Heart left ventricle (tissue), 16 donors: Measurements from ENCODE around the gene SYDE1. TPM values are rescaled to one million over a fixed set of nuclear protein-coding genes. Genes with fewer than 3 reads are reported as not detected.

ENCODE experiments used
- ATAC-seq, 4 donors: fragments of 200-7000 bp; cut with Tn5 transposase; one replicate each; pipeline ENCODE4 v1.9.1; 2020 to 2022; ENCODE audit warnings: moderate library complexity in 4 of 4, mild to moderate bottlenecking in 3 of 4, moderate number of reproducible peaks in 1 of 4
- DNase-seq, 5 donors: peaks; one replicate each; pipeline ENCODE4 v3.0.0-alpha.2; 2020
- H3K27ac ChIP-seq, 12 donors: fragments of 200-600 bp; sonication (generic) in 4 of 12; one replicate each; pipeline versions ENCODE4 v1.5.0 to v1.8.0; 2016 to 2022; ENCODE audit warnings: mild to moderate bottlenecking in 2 of 12
- H3K27me3 ChIP-seq, 9 donors: fragments of 200-600 bp; sonication (generic) in 2 of 9; one replicate each; pipeline versions ENCODE4 v1.5.1 to v1.8.0; 2016 to 2022; ENCODE audit warnings: mild to moderate bottlenecking in 3 of 9
- H3K36me3 ChIP-seq, 9 donors: fragments of 200-600 bp; sonication (generic) in 2 of 9; one replicate each; pipeline versions ENCODE4 v1.5.0 to v1.8.0; 2018 to 2022; ENCODE audit warnings: mild to moderate bottlenecking in 2 of 9
- H3K4me1 ChIP-seq, 12 donors: fragments of 200-600 bp; sonication (generic) in 4 of 12; one replicate each; pipeline versions ENCODE4 v1.5.0 to v1.8.0; 2016 to 2022; ENCODE audit warnings: mild to moderate bottlenecking in 3 of 12
- H3K4me3 ChIP-seq, 12 donors: fragments of 200-600 bp; sonication (generic) in 4 of 12; one replicate each; pipeline versions ENCODE4 v1.5.0 to v1.8.0; 2017 to 2022; ENCODE audit warnings: mild to moderate bottlenecking in 9 of 12, moderate library complexity in 4 of 12
- H3K9me3 ChIP-seq, 12 donors: fragments of 200-600 bp; sonication (generic) in 4 of 12; one replicate each; pipeline versions ENCODE4 v1.5.0 to v1.8.0; 2016 to 2022; ENCODE audit warnings: mild to moderate bottlenecking in 1 of 12
- POLR2A ChIP-seq, 2 donors: fragments of 450-650 bp; IDR thresholded peaks; one replicate each; pipeline ENCODE4 v1.6.1; 2017; ENCODE audit warnings: antibody characterized with exemption in 2 of 2, mild to moderate bottlenecking in 2 of 2, moderate library complexity in 2 of 2
- WGBS, 4 donors: extraction: QIAGEN DNeasy Blood & Tissue Kit in 2 of 4; methylation state at CpG; one replicate each; pipeline versions ENCODE4 v1.1.5 to v1.1.7; 2013 to 2018; 5-methylcytosine and 5-hydroxymethylcytosine counted together
- intact Hi-C, 10 donors: fragments of 100-400 bp; cut with DNase I; formaldehyde crosslinking; loops; one replicate each; pipeline versions ENCODE4 v1.11.1 to v1.14.2; 2022
- polyA plus RNA-seq, 2 donors: library from polyadenylated mRNA; stranded (reverse); fragments of 200-250 nt; gene quantifications; one replicate each; pipeline ENCODE4 v1.2.3, GENCODE V29; 2013
- total RNA-seq, 9 donors: library from RNA; depleted of rRNA in 2 of 9; stranded (reverse); fragments of >200 nt in 2 of 9; fragmentation: NEBNext Ultra II Directional in 3 of 9; extraction: Animal tissue kit (Norgen Biotek cat#: 25700) in 3 of 9; gene quantifications; one replicate each; pipeline versions ENCODE4 v1.1.0 to v1.2.4, GENCODE V29; 2016 to 2023
- TF ChIP-seq, protein P1 (sequence below), 12 donors: fragments of 200-600 bp; sonication (generic) in 4 of 12; IDR thresholded peaks; one replicate each; pipeline versions ENCODE4 v1.5.0 to v1.8.0; 2018 to 2022; ENCODE audit warnings: antibody characterized with exemption in 12 of 12, mild to moderate bottlenecking in 5 of 12
- donor health status: ischemic (EF 13 %, LVEDD 7.1; RV severe dilation, severe dysfunction).
- donor health status: healthy with polysubstance abuse.
- donor health status: DM: no; HTN: yes; CAD: no.
- donor health status: DM: no; HTN: no; CAD: no.
- donor health status: ischemic (EF 25% LVEDD 6.9; RV normal size, moderate dysfunction).
- donor health status: ischemic (EF 25% LVEDD 5.7; RV mildly dilated, moderate dysfunction).
- donor health status: healthy.
- donor health status: DM: yes; HTN: yes; CAD: no.
- donor health status: ischemic (EF 35%, LVEDD 5.7; RV mildly dilated, moderate dysfunction).
- donor health status: nonischemic (EF 11% LVEDD 7.7; RV severe dilation, severe dysfunction).
- donor health status: DM: yes; HTN: yes; CAD: no.
- donor health status: PGD.
- donor health status: ischemic (EF 29% LVEDD 5.4; RV normal size, mild dysfunction).
- donor health status: nonischemic (EF 23%, LVEDD 6.1; RV moderate dilation, normal function).

Gene SYDE1
- total and polyA plus RNA-seq, 11 donors: 8.0 to 29.6 (median 14.5) TPM

DNA sequence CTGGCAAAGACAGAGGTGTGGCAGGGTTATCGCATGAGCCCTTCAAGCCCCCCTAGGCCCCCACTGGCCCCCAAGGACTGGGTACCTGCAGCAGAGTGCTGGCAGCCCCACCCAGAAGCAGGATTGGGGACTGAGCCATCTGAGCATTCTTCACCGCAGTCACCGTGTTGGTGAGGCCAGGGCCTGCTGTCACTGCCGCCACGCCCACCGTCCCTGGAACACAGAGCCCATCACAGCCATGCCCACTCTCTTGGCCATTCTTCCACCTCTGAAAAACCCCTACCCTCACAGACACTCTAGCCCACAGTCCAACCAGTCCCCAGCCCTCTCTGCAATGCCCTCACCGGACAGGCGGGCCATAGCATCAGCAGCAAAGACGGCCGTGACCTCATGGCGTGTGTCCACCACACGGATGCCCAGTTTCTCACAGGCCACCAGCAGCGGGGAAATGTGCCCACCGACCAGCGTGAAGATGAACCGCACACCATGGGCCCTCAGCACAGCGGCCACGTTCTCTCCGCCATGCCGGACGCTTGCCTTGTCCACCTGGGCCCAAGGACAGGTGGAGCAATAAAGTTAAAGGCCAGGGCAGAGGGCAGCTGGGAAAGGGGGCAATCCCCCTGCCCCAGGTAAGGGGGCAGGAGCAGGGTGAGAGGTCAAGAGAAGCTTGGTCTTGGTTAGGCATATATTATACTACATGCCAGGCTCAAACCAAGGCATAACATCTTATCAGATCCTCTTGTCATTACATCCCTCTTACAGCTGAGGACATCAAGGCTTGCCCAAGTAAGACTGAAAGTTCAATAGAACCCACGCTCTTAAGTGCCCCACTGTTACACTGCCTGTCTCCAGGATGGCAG lies 16.1 kb downstream of the SYDE1 start:
- Histone ChIP-seq H3K9me3 (no peaks in the 10 kb centered on the region), H3K36me3 (peaks cover 0 to 51% (median 44%) of the 10 kb centered on the region in 9 donors), H3K4me3 (peak overlapping the region in 3 of 12 donors; percentile 3 to 25 (median 19)), H3K27ac (peak overlapping the region in 11 of 12 donors; percentile 52 to 99 (median 95)), H3K4me1 (peaks cover 0 to 30% (median 16%) of the 10 kb centered on the region in 12 donors), H3K27me3 (no peaks in the 10 kb centered on the region)
- 86 to 91% (median 86%) methylated on average over 21 to 22 of the region's 22 CpGs for WGBS, 4 donors
- TF ChIP-seq, protein P1, sequence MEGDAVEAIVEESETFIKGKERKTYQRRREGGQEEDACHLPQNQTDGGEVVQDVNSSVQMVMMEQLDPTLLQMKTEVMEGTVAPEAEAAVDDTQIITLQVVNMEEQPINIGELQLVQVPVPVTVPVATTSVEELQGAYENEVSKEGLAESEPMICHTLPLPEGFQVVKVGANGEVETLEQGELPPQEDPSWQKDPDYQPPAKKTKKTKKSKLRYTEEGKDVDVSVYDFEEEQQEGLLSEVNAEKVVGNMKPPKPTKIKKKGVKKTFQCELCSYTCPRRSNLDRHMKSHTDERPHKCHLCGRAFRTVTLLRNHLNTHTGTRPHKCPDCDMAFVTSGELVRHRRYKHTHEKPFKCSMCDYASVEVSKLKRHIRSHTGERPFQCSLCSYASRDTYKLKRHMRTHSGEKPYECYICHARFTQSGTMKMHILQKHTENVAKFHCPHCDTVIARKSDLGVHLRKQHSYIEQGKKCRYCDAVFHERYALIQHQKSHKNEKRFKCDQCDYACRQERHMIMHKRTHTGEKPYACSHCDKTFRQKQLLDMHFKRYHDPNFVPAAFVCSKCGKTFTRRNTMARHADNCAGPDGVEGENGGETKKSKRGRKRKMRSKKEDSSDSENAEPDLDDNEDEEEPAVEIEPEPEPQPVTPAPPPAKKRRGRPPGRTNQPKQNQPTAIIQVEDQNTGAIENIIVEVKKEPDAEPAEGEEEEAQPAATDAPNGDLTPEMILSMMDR (IDR thresholded peaks at IDR 0.05): no peak
- TF ChIP-seq POLR2A (IDR thresholded peaks at IDR 0.05): no peak
- ATAC-seq: no peak
- DNase-seq: no peak
- intact Hi-C loops: no loop called here

DNA sequence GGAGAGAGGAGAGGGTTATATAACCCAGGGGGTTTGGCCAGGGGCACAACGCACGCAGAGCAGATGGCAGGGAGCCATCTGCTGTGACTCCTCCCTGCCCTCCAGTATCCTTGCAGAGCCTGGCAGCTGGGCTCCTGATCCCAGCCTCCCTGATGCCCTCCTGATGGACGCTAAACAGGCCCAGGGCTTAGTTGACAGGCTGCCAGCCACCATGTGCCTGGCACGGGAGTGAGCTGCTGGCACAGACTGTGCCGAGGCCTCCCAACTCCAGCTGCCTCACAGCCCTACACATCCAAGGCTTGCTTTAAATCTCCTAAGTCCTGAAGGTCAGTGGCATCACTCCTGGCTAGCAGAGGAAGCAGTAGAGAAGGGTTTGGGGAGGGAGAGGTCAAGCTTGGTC lies 16.7 kb downstream of the SYDE1 start:
- peak; percentile 82 to 93 (median 86) for DNase-seq
- peak; percentile 71 to 79 (median 78) for ATAC-seq
- no peak for TF ChIP-seq POLR2A (IDR thresholded peaks at IDR 0.05)
- TF ChIP-seq, protein P1 (IDR thresholded peaks at IDR 0.05): no peak
- Histone ChIP-seq H3K27ac (peak overlapping the region; percentile 92 to 99 (median 96)), H3K4me1 (peaks cover 0 to 30% (median 16%) of the 10 kb centered on the region in 12 donors), H3K36me3 (peaks cover 0 to 45% (median 38%) of the 10 kb centered on the region in 9 donors), H3K4me3 (peak overlapping the region in 7 of 12 donors; percentile 69 to 93 (median 85)), H3K27me3 (no peaks in the 10 kb centered on the region), H3K9me3 (no peaks in the 10 kb centered on the region)
- 32 to 38% (median 35%) methylated on average over 4 to 5 of the region's 5 CpGs for WGBS, 4 donors
- intact Hi-C loops: loop anchor here in 2 of 10 donors (2.0 kb wide), 2 partner anchors 15 to 17 kb away; partner anchors contain the start of gene SYDE1 (in 1 of the 2)

DNA sequence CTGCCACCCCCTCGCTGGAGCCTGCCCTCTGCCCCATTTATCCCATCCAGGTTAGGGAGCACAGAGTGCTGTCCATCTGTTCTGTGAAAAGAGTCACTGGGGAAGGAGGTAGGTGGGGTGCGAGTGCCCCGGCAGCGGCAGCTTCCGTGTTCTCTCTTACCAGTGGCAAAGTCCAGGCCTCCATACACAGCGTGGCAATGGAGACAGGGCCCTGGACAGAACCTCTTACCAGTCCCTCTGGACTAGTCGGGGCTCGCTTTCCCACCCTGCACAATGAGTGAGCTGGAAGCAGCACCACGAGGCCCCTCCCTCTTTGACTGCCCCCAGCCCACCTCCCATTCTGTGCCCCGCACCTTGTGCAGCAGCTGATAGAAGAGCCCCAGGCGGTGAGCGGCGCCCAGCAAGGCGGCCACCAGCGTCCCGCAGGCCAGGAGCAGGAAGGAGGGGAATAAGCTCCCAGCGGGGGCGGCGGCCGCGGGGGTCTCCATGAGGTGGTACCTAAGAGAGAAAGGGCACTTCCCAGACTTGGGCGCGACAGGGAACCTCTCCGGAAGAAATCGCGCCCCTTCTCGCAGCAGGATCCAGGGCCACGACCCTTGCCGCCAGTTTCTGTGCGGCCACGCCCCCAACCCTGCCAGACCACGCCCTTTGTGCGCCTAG lies 17.5 kb downstream of the SYDE1 start:
- TF ChIP-seq, protein P1 (IDR thresholded peaks at IDR 0.05): no peak
- TF ChIP-seq POLR2A (IDR thresholded peaks at IDR 0.05): no peak
- no peaks in the 10 kb centered on the region for H3K27me3 ChIP-seq
- peaks cover 0 to 37% (median 30%) of the 10 kb centered on the region in 9 donors for H3K36me3 ChIP-seq
- WGBS, 4 donors: 2 to 7% (median 4%) methylated on average over 14 to 33 of the region's 33 CpGs
- DNase-seq: peak in 1 of 5 donors; percentile 91
- intact Hi-C loops: loop anchor here in 3 of 10 donors (1.0 to 5.0 kb wide), 4 partner anchors 16 to 253 kb away; partner anchors contain the start of genes SYDE1 (in 2 of the 3) and AKAP8 (in 1 of the 3)
- peak; percentile 0 to 4 (median 2) for ATAC-seq
- peaks cover 0 to 30% (median 16%) of the 10 kb centered on the region in 12 donors for H3K4me1 ChIP-seq
- H3K4me3 ChIP-seq: peak overlapping the region; percentile 35 to 93 (median 72)
- H3K27ac ChIP-seq: peak overlapping the region; percentile 92 to 99 (median 96)
- no peaks in the 10 kb centered on the region for H3K9me3 ChIP-seq
